GM04503 (cell line): Measurements from ENCODE around the gene SCGN.
"Not testable (repeated sequence)": the region's sequence is repeated elsewhere in the genome, so short reads cannot be mapped to it uniquely, and the experiment has no call there.

Experiments
- DNase-seq: peaks from one replicate; pipeline ENCODE4 v3.0.0-alpha.2; 2012; ENCODE audit warnings: low read depth

Gene SCGN

DNA sequence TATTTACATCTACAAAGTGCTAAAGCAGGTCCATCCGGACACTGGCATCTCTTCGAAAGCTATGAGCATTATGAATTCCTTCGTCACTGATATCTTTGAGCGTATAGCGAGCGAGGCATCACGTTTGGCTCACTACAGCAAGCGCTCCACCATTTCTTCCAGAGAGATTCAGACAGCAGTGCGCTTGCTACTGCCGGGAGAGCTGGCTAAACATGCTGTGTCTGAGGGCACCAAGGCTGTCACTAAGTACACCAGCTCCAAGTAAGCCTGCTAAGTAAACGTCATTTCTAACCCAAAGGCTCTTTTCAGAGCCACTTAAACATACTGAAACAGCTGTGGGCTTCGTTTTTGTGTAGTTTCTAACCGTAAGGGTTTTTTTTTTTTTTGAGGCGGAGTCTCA is 75.0 kb downstream of the SCGN start:
- no peak for DNase-seq

DNA sequence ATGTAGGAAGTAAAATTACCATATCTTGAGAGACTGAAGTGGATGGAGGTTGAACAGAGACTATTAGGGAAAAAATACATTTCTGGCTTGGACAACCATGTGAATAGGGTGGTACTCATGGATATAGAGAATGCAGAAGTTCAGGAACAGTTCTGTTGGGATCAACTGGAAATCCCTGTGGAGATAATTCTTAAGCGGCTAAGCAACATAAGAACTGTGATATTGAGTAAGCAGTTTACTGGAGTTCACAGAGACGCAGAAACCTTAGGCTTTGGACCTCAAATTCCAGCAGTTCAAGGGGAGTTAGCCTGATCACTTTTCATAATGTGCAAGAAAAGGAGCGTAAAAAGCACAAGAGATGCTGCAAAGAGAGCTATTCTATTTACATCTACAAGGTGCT is 78.9 kb downstream of the SCGN start:
- no peak for DNase-seq

DNA sequence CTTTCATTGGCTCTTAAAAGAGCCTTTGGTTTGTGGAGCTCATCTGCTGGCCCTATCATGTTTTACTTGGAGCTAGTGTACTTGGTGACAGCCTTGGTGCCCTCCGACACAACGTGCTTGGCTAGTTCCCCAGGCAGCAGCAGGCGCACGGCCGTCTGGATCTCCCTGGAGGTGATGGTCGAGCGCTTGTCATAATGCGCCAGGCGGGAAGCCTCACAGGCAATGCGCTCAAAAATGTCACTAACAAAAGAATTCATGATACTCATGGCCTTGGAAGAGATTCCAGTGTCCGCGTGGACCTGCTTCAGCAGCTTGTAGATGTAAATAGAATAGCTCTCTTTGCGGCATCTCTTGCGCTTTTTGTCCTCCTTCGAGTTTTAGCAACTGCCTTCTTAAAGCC is 79.7 kb downstream of the SCGN start:
- no peak for DNase-seq

DNA sequence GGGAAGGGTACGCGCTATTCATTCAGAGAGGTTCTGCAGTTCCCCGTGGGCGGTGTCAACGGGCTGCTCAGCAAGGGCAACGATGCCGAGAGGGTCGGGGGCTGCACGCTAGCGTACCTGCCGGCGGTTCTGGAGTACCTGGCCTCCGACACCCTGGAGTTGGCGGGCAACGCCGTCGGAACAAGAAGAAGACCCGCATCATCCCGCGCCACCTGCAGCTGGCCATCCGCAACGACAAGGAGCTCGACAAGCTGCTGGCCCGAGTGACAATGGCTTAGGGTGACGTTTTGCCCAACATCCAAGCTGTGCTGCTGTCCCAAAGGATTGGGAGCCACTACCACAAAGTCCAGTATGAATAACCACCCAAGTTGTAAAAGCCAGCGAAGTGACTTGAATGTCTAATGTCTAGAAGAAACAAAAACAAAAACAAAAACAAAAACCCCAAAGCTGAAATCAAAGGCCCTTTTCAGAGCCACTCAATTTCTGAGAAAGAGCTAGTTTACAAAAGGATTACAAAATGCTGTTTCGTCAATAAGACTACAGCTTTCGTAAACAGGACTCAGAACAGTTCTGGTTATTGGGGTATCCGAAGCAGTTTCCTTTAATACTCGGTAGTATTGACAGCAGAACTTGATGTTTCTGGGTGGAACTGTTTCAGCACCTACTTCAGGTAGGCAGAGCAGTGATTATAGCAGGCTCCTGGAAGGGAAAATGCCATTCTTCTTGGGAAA is 80.6 kb downstream of the SCGN start:
- no peak for DNase-seq

DNA sequence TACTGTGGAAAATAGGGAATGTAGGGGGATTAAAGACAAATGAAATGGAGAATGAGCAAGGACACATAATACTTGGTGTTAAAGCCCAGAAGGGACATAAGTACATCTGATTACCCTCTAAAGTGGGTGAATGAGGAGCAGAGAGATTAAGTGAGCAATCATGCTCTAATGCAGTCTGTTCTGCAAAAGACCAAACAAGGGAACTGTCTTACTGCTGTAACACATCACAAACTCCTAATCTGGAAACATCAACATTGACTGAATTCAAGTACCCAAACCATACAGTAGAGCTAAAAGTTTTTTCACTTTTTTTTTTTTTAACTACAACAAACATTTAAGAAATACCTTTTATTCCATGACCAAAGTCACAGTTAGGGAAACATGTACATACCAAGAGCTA is 83.2 kb downstream of the SCGN start:
- no peak for DNase-seq

DNA sequence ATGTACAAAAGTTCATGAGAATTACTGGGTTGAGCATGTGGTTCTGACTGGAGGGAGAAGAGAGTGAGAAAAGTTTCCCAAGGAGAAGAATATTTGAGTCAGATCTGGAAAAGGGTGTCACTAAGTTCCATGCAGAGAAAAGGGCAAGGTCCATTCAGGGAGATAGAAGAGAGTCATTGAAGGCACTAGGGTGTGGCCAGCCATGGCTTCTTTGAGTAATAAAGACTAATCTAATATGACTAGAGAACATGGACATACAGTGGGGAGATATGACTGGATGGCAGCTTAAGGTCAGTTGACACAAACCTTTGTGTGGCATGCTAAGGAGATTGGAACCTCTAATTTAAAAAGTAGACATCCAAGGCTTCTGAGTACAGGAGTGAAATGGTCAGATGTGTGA is 91.9 kb downstream of the SCGN start:
- no peak for DNase-seq

DNA sequence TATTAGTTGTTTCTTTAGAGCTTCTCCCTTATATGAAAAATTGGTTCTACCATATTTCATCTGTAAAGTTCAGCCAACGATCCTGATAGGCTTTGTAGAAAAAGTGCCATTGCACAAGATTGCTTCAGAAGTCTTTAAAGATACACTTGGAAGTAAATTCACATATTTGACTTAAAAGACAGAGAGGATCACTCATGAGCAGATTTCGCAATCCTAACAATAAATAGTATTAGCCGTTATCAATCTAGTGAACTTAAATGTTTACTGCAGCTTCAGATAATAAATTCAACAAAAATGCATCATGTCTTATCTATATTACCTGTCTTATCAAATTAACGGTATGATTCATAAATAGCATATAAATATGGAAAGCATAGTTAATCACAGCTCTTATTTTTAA is 93.8 kb downstream of the SCGN start:
- DNase-seq: no peak

DNA sequence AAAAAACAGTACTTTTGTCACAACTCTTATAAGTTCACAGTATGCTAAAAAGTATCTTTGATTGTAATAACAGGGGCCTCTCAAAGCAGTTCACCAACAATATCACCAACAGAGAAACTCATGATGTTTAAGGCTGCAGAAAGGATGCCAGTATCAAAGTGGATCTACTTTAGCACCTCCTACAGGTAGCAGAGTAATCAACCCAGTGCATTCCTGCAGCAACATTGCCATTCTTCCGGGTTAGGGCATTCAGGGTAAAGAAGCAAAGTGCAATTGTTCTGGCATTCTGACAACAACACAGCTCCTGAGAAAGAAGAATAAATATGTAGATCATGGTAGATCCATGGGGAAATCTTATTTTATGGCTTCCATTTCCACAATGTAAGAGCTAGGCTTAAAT is 95.0 kb downstream of the SCGN start:
- no peak for DNase-seq

DNA sequence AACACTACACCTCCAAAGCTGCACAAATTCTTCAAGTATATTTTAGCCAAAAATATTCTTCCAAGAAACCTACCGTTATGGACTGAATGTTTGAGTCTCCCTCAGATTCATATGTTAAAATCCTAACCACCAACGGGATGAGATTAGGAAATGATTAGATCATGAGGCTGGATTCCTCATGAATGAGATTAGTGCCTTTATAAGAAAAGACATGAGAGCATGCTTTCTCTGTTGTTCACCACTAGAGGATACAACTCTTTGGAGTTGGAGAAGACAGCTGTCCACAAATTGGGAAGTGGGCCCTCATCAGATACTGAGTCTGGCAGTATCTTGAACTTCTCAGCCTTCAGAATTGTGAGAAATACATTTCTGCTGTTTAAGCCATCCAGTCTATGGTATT is 95.5 kb downstream of the SCGN start:
- no peak for DNase-seq

DNA sequence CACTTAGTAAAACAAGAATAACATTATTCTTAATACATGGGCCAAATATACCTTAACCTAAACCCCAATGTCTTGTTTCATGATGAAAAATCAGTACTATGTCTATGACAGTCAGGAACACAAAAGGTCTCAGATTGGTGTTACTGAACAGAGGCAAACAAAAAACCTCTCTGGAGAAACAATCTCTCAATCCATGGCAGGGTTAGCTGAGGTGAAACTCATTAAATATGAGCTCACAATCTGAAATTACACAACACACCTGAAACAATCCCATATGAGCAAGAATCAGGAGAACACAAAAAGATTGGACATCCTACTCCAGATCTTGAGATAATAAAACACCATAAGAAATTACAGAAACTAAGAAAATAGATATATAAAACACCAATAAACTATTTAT is 96.0 kb downstream of the SCGN start:
- DNase-seq: no peak

DNA sequence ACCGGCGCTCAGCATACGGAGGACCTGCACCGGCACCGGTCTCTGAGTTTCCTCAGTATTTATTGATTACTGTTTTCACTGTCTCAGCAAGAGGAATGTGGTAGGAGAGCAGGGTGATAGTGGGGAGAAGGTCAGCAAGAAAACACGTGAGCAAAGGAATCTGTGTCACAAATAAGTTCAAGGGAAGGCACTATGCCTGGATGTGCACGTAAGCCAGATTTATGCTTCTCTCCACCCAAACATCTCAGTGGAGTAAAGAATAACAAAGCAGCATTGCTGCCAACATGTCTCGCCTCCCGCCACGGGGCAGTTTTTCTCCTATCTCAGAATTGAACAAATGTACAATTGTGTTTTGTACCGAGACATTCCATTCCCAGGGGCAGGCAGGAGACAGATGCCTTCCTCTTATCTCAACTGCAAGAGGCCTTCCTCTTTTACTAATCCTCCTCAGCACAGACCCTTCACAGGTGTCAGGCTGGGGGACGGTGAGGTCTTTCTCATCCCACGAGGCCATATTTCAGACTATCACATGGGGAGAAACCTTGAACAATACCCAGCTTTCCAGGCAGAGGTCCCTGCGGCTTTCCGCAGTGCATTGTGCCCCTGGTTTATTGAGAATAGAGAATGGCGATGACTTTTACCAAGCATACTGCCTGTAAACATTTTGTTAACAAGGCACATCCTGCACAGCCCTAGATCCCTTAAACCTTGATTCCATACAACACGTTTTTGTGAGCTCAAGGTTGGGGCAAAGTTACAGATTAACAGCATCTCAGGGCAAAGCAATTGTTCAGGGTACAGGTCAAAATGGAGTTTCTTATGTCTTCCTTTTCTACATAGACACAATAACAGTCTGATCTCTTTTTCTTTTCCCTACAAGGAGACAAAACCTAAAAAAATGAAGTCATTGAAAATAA is 96.8 kb downstream of the SCGN start:
- not testable (repeated sequence) for DNase-seq

DNA sequence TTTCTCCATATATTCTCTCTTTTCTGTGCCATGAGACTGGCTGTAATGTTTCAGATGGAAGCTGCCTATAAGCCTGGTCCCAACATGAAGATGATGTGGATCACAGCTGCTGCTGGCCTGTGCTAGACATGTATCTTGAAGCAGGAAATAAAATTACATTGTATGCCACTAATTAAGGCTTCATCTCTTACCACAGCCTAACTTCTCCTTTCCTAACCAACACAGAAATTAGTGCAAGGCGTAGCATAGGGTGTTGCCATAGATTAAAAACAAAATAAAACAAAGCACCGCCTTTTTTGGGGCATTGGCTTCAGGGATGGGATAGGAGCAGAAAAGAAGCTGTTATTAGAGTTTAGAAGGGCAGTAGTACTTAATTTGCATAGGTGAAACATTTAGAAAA is 97.8 kb downstream of the SCGN start:
- DNase-seq: no peak

DNA sequence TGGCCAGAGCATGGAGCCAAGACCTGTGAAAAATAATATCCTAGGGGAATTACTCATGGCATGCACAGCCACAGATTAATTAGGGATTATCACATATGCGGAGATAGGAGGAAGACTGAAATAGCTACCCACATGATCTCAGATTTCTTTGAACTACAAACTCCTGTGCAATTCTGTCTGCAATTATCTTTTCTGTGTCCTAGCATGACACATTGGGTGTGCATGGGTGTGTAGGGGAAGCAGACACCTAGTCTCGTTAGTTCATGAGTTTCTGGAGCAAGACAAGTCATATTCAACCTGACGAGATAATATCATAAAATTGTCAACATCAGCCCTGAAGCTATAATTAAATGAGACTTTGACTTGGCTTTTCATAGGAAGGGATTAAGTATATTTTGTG is 98.9 kb downstream of the SCGN start:
- no peak for DNase-seq
